H9 (cell line): Measurements from ENCODE around the gene ATAD3B. TPM values are rescaled to one million over a fixed set of nuclear protein-coding genes. Genes with fewer than 3 reads are reported as not detected.
"Not testable (repeated sequence)": the region's sequence is repeated elsewhere in the genome, so short reads cannot be mapped to it uniquely, and the experiment has no call there.

ENCODE experiments used
- DNase-seq: peaks from one replicate; pipeline ENCODE4 v3.0.0-alpha.2; 2017
- H2AFZ ChIP-seq: one replicate; pipeline ENCODE4 v1.6.1; 2013; ENCODE audit warnings: mild to moderate bottlenecking, low read length, control low read depth, moderate library complexity
- H2AK5ac ChIP-seq: 2 replicates; pipeline ENCODE4 v1.6.1; 2013; ENCODE audit warnings: low read length, control low read depth, mixed read lengths; ENCODE audit not compliant: insufficient read length
- H2BK120ac ChIP-seq: one replicate; pipeline ENCODE4 v1.6.1; 2013; ENCODE audit warnings: low read depth, mild to moderate bottlenecking, low read length, control low read depth, inconsistent platforms; ENCODE audit not compliant: poor library complexity, severe bottlenecking
- H2BK12ac ChIP-seq: 2 replicates; pipeline ENCODE4 v1.6.1; 2013; ENCODE audit warnings: low read length, control low read depth, mixed read lengths, low read depth; ENCODE audit not compliant: insufficient read length
- H2BK15ac ChIP-seq: 2 replicates; pipeline ENCODE4 v1.6.1; 2013; ENCODE audit warnings: low read depth, low read length, control low read depth
- H2BK20ac ChIP-seq: one replicate; pipeline ENCODE4 v1.6.1; 2013; ENCODE audit warnings: low read depth, mild to moderate bottlenecking, low read length, control low read depth, inconsistent platforms; ENCODE audit not compliant: poor library complexity, severe bottlenecking
- H2BK5ac ChIP-seq: 2 replicates; pipeline ENCODE4 v1.6.1; 2013; ENCODE audit warnings: low read length, control low read depth, mixed read lengths; ENCODE audit not compliant: insufficient read length
- H3K14ac ChIP-seq: 2 replicates; pipeline ENCODE4 v1.6.1; 2013; ENCODE audit warnings: low read length, control low read depth; ENCODE audit not compliant: insufficient read depth
- H3K18ac ChIP-seq: 2 replicates; pipeline ENCODE4 v1.6.1; 2013; ENCODE audit warnings: low read depth, mild to moderate bottlenecking, mixed read lengths, low read length, control low read depth; ENCODE audit not compliant: insufficient read length
- H3K23ac ChIP-seq: 2 replicates; pipeline ENCODE4 v1.6.1; 2013; ENCODE audit warnings: low read length, control low read depth, mixed read lengths, low read depth; ENCODE audit not compliant: insufficient read length
- H3K23me2 ChIP-seq: 2 replicates; pipeline ENCODE4 v1.6.1; 2013; ENCODE audit warnings: low read depth, mild to moderate bottlenecking, mixed read lengths, low read length, control low read depth; ENCODE audit not compliant: insufficient read length, poor library complexity, severe bottlenecking
- H3K27ac ChIP-seq: 2 replicates; pipeline ENCODE4 v1.5.1; 2013; ENCODE audit warnings: low read length, control low read depth, mixed read lengths, low read depth; ENCODE audit not compliant: insufficient read length
- H3K27me3 ChIP-seq: 2 replicates; pipeline ENCODE4 v1.6.1; 2013; ENCODE audit warnings: low read length, control low read depth, inconsistent platforms; ENCODE audit not compliant: insufficient read depth
- H3K4ac ChIP-seq: 2 replicates; pipeline ENCODE4 v1.6.1; 2013; ENCODE audit warnings: low read depth, mild to moderate bottlenecking, control low read depth, inconsistent platforms, low read length, moderate library complexity
- H3K4me1 ChIP-seq: 2 replicates; pipeline ENCODE4 v1.6.1; 2013; ENCODE audit warnings: low read length, control low read depth, inconsistent platforms; ENCODE audit not compliant: insufficient read depth
- H3K4me2 ChIP-seq: 2 replicates; pipeline ENCODE4 v1.6.1; 2013; ENCODE audit warnings: low read length, control low read depth, mixed read lengths; ENCODE audit not compliant: insufficient read length, insufficient read depth
- H3K56ac ChIP-seq: 2 replicates; pipeline ENCODE4 v1.6.1; 2013; ENCODE audit warnings: low read depth, mild to moderate bottlenecking, mixed read lengths, low read length, control low read depth; ENCODE audit not compliant: insufficient read length
- H3K79me1 ChIP-seq: 2 replicates; pipeline ENCODE4 v1.6.1; 2013; ENCODE audit warnings: low read depth, mild to moderate bottlenecking, moderate library complexity, low read length, control low read depth, inconsistent platforms; ENCODE audit not compliant: insufficient read depth, poor library complexity, severe bottlenecking
- H3K79me2 ChIP-seq: 2 replicates; pipeline ENCODE4 v1.6.1; 2013; ENCODE audit warnings: low read length, control low read depth, inconsistent platforms; ENCODE audit not compliant: insufficient read depth
- H3K9ac ChIP-seq: 2 replicates; pipeline ENCODE4 v1.6.1; 2013; ENCODE audit warnings: low read length, control low read depth, mixed read lengths; ENCODE audit not compliant: insufficient read length; ENCODE audit errors: extremely low read depth
- H3K9me3 ChIP-seq: one replicate; pipeline ENCODE4 v1.6.1; 2013; ENCODE audit warnings: low read depth, low read length, inconsistent platforms; ENCODE audit not compliant: control insufficient read depth
- H3T11ph ChIP-seq: one replicate; pipeline ENCODE4 v1.6.1; 2013; ENCODE audit warnings: mild to moderate bottlenecking, low read length, control low read depth, inconsistent platforms
- H4K20me1 ChIP-seq: one replicate; pipeline ENCODE4 v1.6.1; 2013; ENCODE audit not compliant: control insufficient read depth, insufficient read length, insufficient read depth
- H4K5ac ChIP-seq: 2 replicates; pipeline ENCODE4 v1.6.1; 2013; ENCODE audit warnings: low read depth, mild to moderate bottlenecking, mixed read lengths, low read length, control low read depth; ENCODE audit not compliant: insufficient read length
- H4K8ac ChIP-seq: replicated peaks from 2 replicates; pipeline ENCODE4 v1.6.1; 2013; ENCODE audit warnings: low read length, control low read depth, mixed read lengths, low read depth; ENCODE audit not compliant: insufficient read length
- H4K91ac ChIP-seq: 2 replicates; pipeline ENCODE4 v1.6.1; 2013; ENCODE audit warnings: low read depth, mild to moderate bottlenecking, moderate library complexity, mixed read lengths, low read length, control low read depth; ENCODE audit not compliant: insufficient read length
- H3K27ac Mint-ChIP-seq, 3 experiments: 2 replicates in 2 of 3; 3 replicates in 1 of 3; pipeline ENCODE4 v1.8.0; 2020 to 2021; ENCODE audit warnings: mixed read lengths in 3 of 3, mild to moderate bottlenecking in 1 of 3, moderate library complexity in 1 of 3
- H3K27me3 Mint-ChIP-seq: 2 replicates; pipeline ENCODE4 v1.8.0; 2021; ENCODE audit warnings: low read depth, mild to moderate bottlenecking, moderate library complexity, mixed read lengths
- H3K36me3 Mint-ChIP-seq, 3 experiments: 2 replicates in 2 of 3; 3 replicates in 1 of 3; pipeline ENCODE4 v1.8.0; 2020 to 2021; ENCODE audit warnings: low read depth in 3 of 3, mixed read lengths in 3 of 3; ENCODE audit not compliant: insufficient read depth in 1 of 3
- H3K4me1 Mint-ChIP-seq, 2 experiments: 2 replicates each; pipeline ENCODE4 v1.8.0; 2020; ENCODE audit warnings: mixed read lengths in 2 of 2
- H3K4me3 Mint-ChIP-seq, 2 experiments: 2 replicates in 1 of 2; 3 replicates in 1 of 2; pipeline ENCODE4 v1.8.0; 2020 to 2021; ENCODE audit warnings: mild to moderate bottlenecking in 2 of 2, mixed read lengths in 2 of 2, moderate library complexity in 1 of 2
- H3K9me3 Mint-ChIP-seq, 2 experiments: 2 replicates in 1 of 2; 3 replicates in 1 of 2; pipeline ENCODE4 v1.8.0; 2020; ENCODE audit warnings: mild to moderate bottlenecking in 2 of 2, mixed read lengths in 2 of 2, moderate library complexity in 1 of 2
- WGBS: extraction: QIAGEN DNeasy Blood & Tissue Kit; methylation state at CpG from one replicate; pipeline ENCODE4 v1.1.7; 2013; ENCODE audit warnings: missing lambda C conversion rate, low lambda C conversion rate, mixed read lengths; ENCODE audit not compliant: insufficient read length; ENCODE audit errors: extremely low coverage; 5-methylcytosine and 5-hydroxymethylcytosine counted together
- total RNA-seq: library from RNA; stranded (reverse); gene quantifications from 2 replicates; pipeline ENCODE4 v1.2.1, GENCODE V29; 2021

ATAD3B gene
- total RNA-seq, 1 experiment from 2014 or later: 78.6 TPM

DNA sequence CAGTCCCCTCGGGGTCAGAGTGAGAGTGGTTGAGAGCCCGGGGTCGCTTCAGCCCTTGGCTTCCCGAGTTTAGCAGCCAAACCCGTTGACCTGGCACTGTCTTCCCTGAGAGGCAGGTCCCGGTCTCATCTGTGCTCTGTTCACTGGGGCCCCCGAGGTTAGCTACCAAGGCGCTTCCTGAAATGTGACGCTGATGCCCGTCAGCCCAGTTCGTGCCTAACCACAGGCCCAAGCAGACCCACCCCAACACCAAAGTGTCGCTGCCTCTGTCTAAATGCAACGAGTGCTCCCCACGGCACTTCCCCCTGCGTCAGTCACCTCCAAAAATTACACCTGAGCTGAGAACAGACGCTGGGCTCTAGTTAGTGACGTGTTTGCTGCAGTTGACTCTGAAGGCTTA lies 4.4 kb downstream of the ATAD3B start:
- not testable (repeated sequence) for H2AFZ ChIP-seq
- no CpG with 5 or more reads among the region's 17 CpGs for WGBS

More for the DNA sequence above, 4.4 kb downstream of the ATAD3B start:
- not testable (repeated sequence) for H4K8ac ChIP-seq, H3K27ac Mint-ChIP-seq, DNase-seq, H3K27ac ChIP-seq, H2BK15ac ChIP-seq, H2BK12ac ChIP-seq, H2BK120ac ChIP-seq, H3K9me3 ChIP-seq, H3K18ac ChIP-seq, H3K27me3 ChIP-seq, H3K27me3 Mint-ChIP-seq, H3K79me2 ChIP-seq, H3K23ac ChIP-seq, H3K4ac ChIP-seq, H3K4me1 Mint-ChIP-seq, H4K5ac ChIP-seq, H3T11ph ChIP-seq, H3K56ac ChIP-seq, H3K9ac ChIP-seq, H4K91ac ChIP-seq, H2BK5ac ChIP-seq, H2AK5ac ChIP-seq, H3K9me3 Mint-ChIP-seq, H4K20me1 ChIP-seq, H3K14ac ChIP-seq, H3K4me3 Mint-ChIP-seq, H3K4me1 ChIP-seq, H3K23me2 ChIP-seq, H2BK20ac ChIP-seq, H3K4me2 ChIP-seq
- H3K79me1 ChIP-seq: peaks cover 11% of the 10 kb centered on the region
- peaks cover 18 to 39% (median 36%) of the 10 kb centered on the region in 3 experiments for H3K36me3 Mint-ChIP-seq
